CD4-positive, alpha-beta T cell treated with Interleukin-6 for 4 hours (primary cell): ENCODE measurements around the gene MDH1.
"Not testable (repeated sequence)": the region's sequence is repeated elsewhere in the genome, so short reads cannot be mapped to it uniquely, and the experiment has no call there.

ENCODE experiments used
- DNase-seq: peaks from one replicate; pipeline ENCODE4 v3.0.0-alpha.2; 2020; ENCODE audit warnings: mixed read lengths

Gene MDH1

DNA sequence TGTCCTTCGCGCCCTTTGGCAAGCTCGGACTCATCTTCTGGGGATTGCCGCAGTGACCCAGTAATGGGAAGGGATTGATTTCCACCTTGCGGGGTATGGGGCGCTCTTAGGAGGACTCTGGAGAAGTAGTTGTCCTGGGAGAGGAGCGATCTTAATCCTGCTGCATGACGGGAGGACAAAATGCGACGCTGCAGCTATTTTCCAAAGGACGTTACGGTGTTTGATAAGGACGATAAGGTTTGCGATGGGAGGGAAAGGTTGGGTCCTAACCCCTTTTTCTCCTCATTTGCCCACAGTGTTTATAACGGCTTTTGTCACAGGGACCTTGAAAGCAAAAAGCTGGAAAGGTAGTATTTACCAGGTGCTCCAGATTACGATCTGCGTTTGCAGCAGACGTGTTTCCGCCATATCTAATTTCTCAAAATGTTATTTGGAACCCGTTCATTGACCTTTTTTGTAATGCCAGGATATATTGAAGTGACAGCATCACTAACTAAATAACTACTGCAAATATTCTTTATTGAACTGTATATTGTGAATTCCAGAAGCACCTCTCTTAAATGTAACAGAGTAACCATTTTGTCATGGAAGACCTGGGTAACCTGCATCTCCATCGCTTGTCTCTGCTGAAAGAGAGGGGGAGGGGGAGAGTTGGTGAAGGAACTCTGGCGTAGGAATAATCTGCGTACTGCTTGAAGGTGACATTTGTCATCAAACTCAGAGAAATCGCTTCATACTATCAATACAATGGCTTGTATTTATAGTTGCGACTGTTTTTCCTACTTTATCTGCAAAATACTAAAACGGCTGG lies 590 bp downstream of the MDH1 start:
- no peak for DNase-seq

DNA sequence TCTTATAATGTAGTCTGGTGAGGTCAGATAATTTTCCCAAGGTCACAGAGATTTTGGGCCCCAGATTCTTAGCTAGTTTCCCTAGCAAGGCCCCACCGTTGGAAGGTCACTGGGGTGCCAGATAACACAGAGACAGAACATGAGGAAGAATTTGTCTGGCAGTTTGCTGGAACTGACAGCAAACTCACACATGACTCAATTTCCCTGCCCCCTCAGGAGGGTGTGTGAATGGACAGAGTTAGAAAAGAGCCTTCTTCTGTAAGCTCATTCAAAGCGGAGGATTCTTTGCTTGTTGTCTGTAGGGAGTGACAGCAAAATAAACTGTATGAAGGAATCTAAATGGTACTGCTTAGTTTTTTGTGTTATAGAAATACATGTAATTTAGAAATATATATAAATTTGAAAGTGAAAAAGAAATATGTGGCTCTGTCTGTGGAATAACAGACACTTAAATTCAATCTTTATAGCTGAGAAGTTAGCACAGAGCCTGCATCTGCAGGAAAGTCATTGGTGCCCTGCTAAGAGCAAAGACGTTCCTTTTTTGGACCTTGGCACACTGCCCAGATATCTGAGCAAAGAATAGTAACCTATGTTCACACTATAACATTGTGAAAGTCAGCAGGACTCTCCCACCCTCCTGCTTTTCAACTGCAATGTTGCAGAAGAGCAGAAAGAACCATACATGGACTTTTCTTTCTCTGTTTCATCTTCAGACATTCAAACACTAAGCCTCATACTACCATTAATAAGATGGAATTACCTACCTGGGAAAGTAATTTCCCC lies 2.1 kb downstream of the MDH1 start:
- no peak for DNase-seq

DNA sequence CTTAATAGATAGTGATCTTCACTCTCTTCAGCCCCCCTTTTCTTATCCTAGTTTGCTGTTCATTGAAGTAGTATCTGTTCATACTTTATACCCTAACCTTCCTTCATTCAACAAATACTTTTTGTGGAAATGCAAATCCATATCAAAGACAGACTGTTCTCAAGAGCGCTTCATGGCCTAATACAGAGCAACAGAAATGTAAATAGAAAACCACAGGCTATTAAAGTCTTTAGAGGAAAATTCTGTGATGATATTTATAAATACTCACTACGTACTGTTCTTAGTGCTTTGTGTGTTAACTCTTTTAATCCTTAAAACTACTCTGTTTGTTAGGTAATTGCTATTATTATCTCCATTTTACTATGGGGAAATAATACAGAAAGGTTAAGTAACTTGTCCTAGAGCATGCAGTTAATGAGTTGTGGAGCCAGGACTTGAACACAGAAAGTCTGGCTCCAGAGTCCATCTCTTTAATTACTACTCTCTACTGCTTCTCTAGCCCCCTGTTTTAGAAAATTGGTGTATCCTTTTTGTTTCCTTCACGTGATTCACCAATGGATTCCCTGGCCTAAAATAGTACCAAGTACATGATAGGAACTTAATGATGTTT lies 2.9 kb downstream of the MDH1 start:
- DNase-seq, result no peak

DNA sequence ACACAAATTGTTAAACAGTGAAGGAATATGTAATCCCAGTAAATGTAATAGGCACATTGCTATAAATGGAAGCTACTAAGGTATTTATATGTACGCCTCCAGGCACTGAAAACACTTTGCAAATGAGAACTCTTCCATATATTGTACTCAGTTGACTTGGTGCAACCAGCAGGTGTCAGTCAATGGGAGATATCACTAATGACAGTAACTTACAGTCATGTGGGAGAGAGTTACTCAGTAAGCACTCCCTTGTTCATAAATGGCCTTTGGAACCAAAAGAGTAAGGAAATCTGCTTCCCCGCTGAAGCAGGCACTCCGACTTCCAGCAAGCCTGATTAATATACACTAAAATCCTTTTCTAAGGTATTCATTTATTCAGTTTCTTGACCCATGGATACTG lies 5.9 kb downstream of the MDH1 start:
- DNase-seq, result no peak

DNA sequence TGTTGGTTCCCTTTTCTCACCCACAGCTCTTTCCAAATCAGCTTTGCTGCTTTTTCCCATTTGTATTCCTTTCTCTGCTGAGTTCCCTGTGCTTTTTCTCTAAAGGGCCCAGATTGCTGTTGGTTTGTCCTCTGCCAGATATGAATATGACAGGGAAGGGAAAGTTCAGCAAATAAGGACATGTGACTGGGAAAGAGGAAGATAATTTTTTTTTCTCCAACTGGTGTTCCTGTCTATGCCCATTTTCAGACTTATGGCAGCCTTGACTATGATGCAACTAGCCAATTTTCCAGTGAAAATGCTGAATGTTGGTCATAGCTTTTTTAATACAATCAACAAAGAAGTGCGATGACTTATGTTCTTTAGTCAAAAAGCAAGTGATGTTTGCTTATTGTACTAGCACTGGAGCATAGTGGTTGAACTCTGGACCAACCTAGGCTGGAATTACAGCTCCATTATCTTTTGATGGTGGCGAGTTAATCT lies 7.7 kb downstream of the MDH1 start:
- no peak for DNase-seq

DNA sequence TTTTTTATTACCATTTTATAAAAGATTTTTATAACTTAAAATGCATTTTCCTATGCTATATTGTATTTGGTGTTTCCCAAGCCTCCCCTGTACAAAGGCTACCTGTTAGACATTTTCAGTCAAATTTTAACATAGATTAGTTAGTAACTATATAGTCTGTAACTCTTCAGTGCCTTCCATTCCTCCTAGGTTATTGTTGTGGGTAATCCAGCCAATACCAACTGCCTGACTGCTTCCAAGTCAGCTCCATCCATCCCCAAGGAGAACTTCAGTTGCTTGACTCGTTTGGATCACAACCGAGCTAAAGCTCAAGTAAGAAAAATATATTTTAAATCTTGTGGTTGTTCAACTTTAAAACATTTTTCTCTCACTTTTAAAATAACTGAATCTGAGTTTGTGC lies 10.2 kb downstream of the MDH1 start:
- DNase-seq, result no peak

DNA sequence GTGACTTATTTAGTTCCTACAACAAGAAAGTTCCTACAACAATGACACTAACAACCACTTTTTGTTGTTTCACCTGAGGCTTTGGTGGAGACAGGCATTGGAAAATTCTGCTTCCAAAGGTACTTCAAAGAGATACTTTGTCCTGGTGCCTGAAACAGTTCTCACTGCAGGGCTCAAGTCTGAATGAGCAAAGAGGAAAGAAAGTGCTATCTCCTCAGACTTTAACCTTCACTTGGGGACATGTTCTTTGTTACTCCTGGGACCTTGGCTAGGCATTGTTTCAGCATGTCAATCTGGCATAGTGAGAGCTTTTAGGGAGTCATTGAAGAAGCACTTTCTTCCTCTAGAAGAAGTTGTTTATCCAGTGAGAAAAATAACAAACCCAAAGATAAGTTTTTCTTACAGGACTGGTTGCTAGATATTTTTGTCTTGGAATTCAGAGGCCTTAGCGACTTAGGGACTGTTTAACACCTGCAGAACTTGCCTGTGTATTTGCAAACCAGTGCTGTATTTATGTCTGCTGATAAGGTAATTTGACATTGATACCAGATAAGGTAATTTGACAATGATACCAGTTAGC lies 12.2 kb downstream of the MDH1 start:
- no peak for DNase-seq

DNA sequence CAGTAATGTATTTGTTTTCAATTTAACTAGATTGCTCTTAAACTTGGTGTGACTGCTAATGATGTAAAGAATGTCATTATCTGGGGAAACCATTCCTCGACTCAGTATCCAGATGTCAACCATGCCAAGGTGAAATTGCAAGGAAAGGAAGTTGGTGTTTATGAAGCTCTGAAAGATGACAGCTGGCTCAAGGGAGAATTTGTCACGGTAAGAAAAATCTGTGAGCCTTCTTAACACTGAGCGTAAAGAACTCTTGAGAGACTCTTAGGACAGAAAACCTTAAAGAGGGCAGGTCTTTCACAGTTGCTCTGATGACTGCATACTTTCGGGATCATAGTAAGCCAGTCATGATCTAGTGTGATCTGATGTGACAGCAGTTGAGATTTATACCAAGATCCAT lies 15.9 kb downstream of the MDH1 start:
- no peak for DNase-seq

DNA sequence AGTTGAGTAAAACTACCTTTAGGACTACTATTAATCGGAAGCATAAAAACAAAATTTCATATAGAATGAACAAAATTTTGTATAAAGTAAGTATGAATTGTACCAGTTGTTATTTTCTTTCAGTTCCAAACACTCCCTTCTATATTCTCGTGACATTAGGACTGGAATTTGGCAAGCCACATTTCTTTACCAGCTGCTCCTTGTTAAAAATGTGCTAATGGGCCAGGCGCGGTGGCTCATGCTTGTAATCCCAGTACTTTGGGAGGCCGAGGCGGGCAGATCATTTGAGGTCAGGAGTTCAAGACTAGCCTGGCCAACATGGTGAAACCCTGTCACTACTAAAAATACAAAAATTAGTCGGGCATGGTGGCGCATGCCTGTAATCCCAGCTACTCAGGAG lies 20.1 kb downstream of the MDH1 start:
- DNase-seq, result not testable (repeated sequence)

DNA sequence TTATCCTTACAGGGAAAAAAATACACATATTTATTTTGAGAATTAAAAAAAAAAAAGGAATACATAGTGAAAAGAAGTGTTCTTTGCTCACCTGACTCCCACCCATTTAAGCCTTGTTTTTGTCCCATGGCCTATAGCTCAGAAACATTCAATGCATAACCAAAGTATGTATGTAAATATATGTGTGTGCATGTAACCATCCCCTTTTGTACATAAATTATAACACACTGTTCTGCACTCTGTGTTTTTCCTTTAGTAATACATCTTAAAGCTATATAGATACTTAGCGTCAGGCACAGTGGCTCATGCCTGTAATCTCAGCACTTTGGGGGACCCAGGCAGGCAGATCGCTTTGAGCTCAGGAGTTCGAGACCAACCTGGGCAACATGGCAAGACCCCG lies 21.8 kb downstream of the MDH1 start:
- no peak for DNase-seq

DNA sequence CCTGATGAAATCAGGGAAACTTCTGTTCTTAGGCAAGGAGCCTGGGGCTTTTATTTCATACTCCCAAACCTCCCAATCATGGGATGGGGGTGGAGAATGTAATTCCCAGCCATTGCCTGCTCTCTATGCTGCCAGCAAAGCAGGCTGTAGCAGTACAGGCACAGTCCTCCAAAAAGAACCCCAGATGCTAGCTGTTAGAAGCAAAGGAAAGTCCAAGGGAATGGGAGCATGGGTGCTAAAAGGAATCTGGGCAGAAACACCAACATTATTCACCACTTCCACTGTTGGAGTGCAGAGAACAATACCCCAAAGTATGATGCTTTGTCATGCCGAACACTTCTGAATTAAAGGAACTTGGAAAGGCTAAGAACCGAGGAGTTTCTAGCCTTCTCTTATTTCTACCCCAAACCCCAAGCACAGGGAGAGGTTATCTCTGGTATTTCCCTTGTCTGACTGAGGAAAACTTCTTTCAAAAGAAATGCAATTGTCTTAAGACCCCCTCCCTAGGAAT lies 24.7 kb downstream of the MDH1 start:
- DNase-seq, result no peak

DNA sequence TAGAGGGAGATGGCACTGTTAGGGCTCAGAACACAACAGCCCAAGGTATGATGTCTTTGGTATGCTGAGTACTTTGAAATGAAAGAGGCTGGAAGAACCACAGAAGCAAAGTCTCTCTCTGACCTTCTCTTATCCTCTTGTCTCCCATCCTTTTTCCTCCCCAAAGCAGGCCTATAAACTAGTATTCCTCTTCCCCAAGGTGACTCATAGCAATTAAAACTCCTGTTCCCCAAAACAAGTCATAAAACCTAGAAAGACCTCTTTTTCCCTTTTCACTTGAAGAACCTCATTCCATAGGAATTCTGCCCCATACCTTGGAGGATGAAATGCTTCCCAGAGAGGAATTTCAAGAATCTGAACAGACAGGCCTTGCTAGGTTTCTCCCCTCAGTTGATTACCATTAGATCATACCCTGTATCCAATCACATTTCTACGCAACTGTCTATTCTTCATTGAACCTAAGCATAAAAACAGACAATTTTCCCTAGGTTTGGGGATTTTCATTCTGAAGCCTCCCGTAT lies 25.7 kb downstream of the MDH1 start:
- DNase-seq, result no peak

DNA sequence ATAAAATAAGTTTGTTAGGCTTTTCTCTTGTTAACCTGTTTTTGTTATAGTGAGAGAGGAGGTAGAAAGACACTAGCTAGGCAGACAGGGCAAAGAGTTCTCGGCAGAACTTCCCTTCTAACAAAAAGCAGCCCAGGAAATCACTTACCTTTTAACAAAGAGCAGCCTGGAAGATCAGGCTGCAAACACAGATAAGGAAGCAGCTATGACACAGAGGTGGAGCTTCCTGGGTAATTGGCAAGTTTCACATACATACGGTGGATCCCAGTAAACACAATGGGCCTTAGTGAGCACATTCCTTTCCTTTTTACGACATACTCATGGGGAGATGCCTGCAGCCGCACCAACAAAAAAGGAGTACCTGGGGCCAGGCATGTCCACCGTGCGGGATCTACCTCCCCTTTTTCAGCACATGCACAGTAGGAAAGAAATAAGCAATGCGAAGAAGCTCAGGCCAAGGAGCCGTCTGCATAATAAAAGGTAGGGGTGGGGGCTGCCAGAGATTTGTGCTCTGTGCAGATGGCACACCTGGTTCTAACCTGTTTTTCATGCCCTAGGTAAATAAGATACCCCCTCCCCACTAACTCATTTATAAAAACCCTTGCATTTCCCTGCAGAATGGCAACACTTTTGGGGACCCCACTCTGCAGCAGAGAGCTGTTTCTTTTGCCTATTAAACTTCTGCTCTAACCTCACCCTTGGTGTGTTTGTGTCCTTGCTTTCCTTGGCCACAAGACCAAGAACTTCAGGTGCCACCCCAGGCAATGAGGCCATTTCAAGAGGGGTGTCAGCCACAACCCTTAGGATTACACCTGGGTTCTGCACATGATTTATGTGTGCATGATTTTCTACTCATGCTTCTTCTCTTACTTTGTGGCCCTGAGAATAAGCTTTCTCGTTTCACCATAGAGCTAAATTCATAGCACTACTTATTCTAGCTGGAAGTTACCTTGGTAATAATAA lies 26.5 kb downstream of the MDH1 start:
- no peak for DNase-seq

DNA sequence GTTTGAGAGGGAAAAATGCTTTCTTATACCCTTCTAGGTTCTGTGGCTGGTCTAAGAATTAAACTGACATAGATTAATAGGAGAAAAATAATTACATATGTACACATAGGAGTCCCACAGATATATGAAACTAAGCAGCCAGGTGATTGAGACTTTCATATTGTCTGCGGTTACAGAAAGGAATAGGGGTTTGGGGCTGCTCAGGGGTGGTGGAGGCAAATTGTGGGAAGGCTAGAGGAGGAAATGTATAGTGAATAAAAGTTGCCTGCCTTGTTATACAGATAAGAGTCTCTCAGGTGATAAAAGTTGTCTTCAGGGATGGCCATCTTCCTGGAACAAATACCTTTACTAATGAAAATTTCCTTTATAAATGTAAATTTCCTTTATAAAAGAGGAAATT lies 28.6 kb downstream of the MDH1 start:
- no peak for DNase-seq

DNA sequence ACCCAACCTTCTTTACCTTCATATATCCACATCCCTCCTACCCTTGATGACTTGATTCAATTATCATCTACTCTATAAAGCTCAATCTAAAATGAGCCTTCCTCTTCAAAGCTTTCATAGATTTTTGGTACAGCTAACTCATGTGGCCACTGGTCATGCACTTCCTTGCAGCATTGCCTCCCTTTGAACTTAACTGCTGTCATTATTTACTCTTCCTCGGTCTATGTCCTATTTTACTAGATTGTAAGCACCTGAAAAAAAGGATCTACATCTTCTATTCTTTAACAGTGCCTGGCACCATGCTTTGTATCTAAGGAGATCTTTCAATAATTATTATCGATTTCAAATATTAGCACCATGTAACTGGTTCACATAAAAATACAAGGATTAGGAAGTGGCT lies 30.6 kb downstream of the MDH1 start:
- DNase-seq, result no peak

DNA sequence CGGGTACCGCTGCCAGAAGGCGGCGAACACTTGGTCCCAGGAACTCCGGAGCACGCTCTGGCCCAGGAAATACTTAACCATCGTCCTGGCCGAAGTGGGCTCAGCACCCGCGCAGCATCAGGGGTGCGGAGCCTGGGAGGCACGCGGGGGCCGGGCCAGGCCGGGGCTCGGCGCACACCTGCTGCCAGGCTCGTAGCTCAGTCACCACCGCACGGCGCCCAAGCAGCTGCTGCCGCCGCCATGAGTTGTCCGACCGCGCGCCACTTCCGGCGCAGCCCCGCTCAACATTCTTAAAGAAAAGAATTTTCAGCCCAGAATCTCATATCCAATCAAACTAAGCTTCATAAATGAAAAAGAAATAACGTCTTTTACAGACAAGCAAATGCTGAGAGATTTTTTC lies 34.0 kb downstream of the MDH1 start:
- no peak for DNase-seq

DNA sequence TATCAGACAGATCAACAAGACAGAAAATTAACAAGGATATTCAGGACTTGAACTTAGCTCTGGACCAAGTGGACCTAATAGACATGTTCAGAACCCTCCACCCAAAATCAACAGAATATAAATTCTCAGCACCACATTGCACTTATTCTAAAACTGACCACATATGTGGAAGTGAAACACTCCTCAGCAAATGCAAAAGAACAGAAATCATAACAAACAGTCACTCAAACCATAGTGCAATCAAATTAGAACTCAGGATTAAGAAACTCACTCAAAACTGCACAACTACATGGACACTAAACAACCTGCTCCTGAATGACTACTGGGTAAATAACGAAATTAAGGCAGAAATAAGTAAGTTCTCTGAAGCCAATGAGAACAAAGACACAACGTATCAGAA lies 35.0 kb downstream of the MDH1 start:
- not testable (repeated sequence) for DNase-seq

DNA sequence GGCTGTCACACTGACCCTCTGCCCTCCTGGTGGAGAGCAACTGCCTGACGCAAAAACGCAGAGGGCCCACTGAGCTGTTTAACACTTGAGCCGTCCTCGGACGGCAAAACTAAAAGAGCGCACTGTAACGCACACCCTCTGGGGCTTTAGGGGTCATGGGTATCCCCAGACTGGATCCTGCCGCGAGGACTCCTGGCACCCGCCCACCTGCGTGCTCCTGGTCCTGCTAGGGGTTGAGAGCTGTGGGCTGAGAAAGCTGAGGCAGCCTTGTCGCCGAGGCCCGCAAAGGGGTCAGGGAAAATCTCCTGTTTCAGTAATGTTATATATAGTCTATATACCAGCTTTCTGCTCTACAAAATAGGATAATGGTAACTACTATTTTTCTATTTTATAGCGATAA lies 39.1 kb downstream of the MDH1 start:
- DNase-seq, result no peak

DNA sequence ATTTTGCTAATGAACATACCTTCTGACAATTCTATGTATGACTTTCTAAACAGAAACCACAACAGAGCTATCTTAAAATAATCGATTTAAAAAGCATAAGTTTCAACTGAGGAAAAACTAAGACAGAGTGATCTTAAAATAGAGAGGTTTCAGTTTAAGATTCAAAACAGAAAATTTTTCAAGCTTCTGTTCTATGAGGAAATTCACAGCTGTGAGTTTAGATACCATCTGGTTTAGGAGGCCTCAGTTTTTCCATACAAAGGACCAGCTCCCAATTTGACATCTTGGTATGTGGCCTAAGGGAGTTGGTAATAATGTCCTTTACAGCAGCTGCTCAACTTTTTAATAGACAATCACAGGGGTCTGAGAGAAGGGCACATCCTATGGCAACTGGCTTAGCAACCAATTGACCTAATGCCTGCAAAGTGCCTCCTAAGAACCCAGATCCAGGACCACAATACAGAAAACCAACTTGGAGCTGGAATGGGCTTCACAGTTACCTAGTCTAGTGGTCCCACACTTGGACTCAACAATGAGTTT lies 39.7 kb downstream of the MDH1 start:
- no peak for DNase-seq

DNA sequence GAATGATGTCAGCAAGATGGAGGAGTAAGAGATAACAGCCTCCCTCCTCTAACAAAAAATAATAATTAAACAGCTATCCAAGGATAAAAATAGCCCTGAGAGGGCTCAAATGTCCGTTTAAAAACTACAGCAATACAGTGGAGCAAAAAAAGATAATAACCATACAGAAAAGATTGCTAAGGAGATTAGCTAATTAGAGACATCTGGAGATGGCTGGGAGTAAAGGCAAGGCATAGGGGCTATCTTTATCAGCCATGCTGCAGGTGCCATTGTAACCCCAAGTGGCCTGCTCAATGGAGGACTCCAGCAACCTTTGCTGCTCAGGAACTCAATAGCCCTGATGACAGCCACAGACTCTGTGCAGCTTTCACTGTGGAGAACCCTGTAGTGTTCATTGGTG lies 42.7 kb downstream of the MDH1 start:
- DNase-seq, result no peak

DNA sequence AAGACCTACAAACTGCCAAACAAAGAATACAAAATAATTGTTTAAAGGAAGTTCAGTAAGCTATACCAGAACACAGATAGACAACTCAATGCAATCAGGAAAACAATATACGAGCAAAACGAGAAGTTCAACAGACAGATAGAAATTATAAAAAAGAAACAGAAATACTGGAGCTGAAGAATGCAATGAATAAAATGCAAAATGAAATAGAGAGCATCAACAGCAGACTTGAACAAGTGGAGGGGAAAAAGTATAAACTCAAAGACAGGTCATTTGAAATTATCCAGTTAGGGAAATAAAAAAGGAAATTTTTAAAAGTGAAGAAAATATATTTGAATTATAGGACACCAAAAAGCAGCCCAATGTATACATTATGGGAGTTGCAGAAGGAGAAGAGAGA lies 43.6 kb downstream of the MDH1 start:
- no peak for DNase-seq

DNA sequence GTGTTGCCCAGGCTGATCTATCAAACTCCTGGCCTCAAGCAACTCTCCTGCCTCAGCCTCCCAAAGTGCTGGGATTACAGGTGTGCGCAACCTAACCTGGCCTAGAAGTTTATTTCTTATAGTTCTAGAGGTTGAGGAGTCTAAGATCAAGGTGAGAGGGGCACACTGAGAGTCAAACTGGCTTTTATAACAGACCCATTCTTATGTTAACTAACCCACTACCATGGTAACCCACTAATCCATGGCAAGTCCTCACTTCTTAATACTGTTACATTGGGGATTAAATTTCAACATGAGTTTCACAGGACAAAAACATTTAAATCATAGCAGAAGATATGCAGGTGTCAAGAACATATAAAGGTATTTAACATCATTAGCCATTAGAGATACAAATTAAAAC lies 50.6 kb downstream of the MDH1 start:
- DNase-seq, result no peak
